Fibroblast of lung (primary cell): ENCODE results near the gene TMEM259.
A peak's percentile ranks its signal among the peaks of the same experiment; 100 is the strongest.

Source experiments
- CTCF ChIP-seq, 2 donors: IDR thresholded peaks in 1 of 2; conservative IDR thresholded peaks in 1 of 2; 1 replicate in 1 of 2; 2 replicates in 1 of 2; pipeline ENCODE4 v1.5.1; 2011 to 2012; ENCODE audit warnings: low read length in 2 of 2, control low read depth in 1 of 2, inconsistent platforms in 1 of 2, low read depth in 1 of 2, mild to moderate bottlenecking in 1 of 2
- EZH2 ChIP-seq: IDR thresholded peaks from 2 replicates; pipeline ENCODE4 v1.5.1; 2012; ENCODE audit warnings: low read length, control low read depth, mild to moderate bottlenecking; ENCODE audit errors: missing control alignments

- peak; percentile 28 to 41 for TF ChIP-seq CTCF (conservative IDR thresholded peaks at IDR 0.05 in 1 of 2, IDR thresholded peaks at IDR 0.05 in 1 of 2; ENCODE audit: low read depth in 1 of 2, low read length in 2 of 2)
- no peak for TF ChIP-seq EZH2
These were observed 20.8 kb downstream of the TMEM259 start, which contains the start of gene GRIN3B for GRCh38 chr19:1000095-1000494.
